GM19372 (cell line): Measurements from ENCODE around the gene FAM222B.
"Not testable (repeated sequence)": the region's sequence is repeated elsewhere in the genome, so short reads cannot be mapped to it uniquely, and the experiment has no call there.

Source experiments
- ATAC-seq: cut with Tn5 transposase; IDR thresholded peaks from one replicate; pipeline ENCODE4 v1.9.1; 2021; ENCODE audit warnings: mild to moderate bottlenecking, low read depth, moderate library complexity; ENCODE audit not compliant: unreplicated experiment

The FAM222B gene

DNA sequence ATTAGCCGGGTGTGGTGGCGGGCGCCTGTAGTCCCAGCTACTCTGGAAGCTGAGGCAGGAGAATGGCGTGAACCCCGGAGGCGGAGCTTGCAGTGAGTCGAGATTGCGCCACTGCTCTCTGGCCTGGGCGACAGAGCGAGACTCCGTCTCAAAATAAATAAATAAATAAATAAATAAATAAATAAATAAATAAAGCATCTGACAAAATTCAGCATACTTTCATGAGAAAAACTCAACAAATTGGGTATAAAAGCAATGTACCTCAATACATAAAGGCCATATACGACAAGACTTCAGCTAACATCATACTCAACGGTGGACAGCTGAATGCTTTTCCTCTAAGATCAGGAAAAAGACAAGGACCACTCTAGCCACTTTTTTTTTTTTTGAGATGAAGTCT is 63.0 kb downstream of the FAM222B start:
- ATAC-seq: not testable (repeated sequence)

DNA sequence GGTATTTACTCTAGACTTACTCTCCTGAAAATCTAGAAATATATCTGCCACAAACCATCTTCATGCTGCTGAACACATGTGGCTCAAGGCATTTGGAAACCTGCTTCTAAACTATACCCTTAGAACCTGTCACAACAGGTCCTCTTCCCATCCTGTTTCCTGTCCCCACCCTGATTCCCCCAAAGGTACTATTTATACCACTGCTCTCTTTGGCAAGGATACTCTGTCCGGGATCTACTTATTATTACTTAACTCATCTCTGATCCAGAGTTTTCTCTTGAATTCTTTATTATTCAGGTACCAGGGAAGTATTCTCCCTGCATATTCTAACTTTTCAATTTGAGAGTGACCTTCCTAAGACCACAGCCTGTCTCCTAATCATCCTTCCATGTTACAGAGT is 65.4 kb downstream of the FAM222B start:
- no peak for ATAC-seq

DNA sequence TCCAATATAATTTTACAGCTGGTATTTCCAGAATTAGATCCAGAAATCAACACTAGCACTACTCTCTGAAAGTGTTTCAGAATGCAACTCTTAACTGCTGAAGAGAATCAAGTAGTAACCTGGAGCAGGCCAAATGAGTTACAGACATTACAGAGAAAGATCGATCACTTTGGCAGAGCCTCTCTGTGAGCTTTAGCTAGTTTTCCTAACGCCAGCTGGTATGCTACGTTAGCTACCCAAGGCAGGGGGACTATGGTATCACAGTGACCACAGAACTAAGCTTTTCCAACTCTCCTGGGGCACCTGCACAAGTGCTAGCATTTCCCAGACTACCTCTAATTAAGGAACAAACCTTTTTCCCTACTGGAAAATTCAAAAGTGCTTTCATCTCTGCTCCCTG is 68.4 kb downstream of the FAM222B start:
- ATAC-seq: no peak

DNA sequence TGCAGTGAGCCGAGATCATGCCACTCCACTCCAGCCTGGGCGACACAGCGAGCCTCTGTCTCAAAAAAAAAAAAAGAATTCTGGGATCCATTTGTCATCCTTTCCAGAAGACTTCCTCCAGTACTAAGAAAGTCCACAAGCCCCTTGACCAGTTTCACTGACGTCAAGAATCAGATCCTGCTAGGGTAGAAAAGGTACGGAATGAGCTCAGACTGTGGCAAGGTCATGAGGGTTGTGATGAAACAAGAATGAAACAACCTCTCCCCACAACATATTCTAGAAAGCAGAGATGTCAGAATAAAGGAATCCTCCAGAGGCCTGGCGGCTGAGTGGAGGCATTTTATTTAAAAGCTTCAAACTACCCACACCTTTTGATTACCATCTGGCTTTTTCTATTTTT is 68.9 kb downstream of the FAM222B start:
- ATAC-seq: no peak

DNA sequence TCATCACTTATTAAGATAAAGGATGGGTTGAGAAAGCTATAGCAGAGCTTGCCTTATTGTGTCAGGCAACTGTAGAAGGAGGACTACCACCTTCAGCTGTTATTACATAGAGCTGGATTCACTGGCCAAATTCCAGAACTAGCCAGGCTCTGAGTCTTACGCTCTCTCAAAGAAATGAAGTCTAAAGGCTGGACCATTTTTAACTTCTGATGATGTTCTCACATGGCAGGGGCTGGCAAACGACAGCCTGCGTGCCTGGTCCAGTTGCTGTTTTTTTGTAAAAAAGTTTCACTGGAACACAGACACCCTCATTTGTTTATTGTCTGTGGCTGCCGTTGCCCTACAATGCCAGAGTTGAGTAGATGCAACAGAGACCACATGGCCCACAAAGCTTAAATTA is 77.6 kb downstream of the FAM222B start:
- no peak for ATAC-seq

DNA sequence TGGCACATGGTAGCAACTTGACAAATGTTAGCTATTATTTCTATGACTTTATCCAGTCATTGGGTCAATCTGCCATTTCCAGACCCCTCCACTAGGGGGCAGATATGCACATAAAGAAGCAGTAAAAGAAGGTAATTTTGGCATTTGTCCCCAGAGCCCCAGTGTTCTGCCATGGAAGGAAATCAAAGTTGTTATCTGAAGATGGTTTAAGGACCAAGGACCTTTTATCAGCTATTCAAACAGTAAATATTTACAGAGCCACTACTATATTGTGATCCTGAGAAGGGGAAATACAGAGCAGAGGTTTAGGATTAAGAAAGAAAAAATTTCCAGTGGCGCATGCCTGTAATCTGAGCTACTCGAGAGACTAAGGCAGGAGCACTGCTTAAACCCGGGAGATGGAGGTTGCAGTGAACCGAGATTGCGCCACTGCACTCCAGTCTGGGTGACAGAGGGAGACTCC is 78.8 kb downstream of the FAM222B start:
- no peak for ATAC-seq

DNA sequence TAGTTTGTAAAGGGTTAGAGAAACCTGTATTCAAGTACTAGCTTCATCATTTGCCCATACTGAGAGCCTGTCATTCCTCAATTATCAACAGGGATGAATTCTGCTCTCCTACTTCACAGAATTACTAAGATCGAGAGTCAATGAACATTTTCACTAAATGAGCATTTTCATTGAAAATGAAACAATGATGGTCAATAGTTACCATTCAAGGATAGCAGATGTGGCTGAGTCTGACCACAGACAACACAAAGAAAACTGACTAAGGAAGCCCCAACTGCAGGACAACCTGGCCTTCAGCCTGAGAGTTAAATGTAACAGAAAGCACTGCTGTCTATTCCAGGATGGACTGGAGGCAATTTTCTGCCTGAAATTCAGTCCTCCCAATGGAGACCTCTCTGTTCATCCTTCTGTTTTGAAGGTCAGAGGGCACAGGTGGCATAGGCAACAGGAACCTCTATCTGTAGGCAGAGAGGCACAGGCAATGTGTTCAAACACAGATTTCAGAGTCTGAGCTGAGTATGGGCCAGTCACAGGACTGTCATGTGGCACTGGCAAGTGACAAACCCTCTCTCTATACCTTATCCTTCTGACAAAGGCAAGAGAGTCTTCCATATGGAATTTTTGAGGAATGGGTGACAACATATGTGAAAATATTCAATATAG is 79.3 kb downstream of the FAM222B start:
- no peak for ATAC-seq

DNA sequence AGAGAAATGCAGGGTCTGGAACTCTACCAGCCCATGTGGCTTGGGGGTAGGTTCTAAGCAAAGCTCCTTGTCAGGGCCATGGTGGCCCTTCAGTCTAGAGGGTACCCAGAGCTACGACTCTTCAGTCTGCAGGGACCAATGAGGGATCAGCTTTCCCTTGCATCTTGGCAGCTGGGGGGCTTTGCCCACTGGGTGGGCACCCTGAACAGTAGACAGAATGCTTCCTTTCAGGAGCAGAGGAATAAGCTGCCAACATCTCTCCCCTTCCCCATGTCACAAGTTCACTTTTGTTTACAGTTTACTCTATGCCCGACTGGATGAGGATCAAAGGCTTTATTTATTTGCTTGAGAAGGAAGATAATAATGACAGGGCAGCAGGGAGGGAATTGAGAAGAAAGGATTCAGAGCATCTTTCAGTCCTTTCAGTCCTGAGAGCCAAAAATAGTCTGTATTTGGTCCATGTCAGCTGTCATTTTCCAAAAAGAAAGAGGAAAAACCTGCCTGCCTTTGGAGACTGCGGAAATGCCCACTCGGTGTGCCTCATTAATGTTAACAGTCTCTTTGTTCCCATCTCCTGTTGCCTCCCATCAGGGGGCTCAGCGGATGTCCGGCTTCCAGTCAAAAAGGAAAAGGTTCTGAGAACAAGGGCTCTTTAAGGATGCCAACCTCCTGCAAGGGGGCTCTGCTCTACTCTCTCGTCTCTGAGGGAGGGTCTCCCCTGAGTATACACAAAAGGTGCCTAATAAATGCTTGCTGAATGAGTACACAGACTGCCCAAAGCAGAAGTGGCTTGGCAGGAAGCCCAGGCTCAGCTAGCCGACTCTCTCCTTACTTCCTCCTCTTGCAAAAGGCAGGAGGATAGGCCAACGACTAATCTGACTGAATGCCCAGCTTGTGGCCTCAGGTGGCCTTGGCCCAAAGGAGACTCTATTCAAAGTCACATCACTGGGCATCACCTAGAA is 81.7 kb downstream of the FAM222B start:
- no peak for ATAC-seq

DNA sequence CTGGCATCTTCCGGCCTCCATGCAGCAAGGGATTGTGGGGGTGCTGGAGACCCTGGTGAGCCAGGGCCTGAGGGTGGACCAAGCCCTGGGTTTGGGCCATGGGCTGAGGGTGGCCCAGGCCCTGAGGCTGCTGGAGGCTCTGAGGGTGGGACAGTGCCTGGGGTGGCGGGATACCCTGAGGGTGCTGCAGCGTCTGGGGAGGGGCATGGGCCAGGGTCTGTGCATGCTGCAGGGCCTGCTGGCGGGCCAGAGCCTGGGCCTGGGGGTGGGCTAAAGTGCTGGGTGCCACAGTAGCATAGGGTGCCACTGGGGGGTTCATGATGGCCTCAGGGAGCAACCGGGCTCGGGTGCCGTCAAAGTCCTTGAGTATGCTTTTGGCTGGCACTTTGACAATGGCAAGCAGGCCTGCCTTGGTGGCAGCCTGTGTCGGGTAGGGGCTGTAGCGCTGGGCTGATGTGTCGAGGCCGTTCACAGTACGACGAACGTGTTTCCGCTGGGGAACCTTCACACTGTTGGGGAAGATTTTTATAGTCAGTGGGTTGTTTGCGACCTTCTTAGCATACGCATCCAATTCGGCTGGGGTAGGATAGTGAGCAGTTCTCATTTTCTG is 83.2 kb downstream of the FAM222B start:
- no peak for ATAC-seq

DNA sequence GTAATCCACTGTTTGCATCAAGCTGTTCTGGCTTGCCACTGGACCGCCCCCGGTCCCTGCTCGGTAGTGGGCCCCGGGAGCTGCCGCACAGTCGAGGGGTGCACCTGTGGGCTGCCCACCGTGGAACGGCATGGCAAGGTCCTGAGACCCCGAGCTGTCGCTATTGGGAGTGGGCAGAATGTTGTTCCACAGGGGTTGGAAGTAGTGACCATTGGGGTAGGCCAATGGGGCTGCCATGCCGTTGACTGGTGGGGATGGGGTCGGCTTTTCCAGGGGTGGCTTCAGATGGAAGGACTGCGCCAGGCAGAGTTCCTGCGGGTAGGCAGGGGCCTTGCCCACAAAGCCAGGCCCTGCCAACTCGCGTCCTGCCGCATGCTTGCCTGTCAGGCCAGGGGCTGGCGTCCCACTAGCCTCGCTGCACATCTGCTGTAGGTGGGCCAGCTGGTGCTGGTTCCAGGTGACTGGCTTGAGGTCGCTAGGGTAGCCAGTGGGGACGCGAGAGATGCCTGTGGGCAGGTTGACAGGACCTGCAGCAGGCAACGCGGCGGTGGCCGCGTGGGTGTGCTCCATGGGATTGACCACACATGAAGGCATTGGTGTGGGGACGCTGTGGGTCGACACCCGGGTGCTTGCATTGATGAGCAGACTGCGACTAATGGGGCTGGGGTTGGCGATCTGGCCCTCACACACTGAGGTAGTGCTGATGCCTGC is 84.0 kb downstream of the FAM222B start:
- ATAC-seq: no peak

DNA sequence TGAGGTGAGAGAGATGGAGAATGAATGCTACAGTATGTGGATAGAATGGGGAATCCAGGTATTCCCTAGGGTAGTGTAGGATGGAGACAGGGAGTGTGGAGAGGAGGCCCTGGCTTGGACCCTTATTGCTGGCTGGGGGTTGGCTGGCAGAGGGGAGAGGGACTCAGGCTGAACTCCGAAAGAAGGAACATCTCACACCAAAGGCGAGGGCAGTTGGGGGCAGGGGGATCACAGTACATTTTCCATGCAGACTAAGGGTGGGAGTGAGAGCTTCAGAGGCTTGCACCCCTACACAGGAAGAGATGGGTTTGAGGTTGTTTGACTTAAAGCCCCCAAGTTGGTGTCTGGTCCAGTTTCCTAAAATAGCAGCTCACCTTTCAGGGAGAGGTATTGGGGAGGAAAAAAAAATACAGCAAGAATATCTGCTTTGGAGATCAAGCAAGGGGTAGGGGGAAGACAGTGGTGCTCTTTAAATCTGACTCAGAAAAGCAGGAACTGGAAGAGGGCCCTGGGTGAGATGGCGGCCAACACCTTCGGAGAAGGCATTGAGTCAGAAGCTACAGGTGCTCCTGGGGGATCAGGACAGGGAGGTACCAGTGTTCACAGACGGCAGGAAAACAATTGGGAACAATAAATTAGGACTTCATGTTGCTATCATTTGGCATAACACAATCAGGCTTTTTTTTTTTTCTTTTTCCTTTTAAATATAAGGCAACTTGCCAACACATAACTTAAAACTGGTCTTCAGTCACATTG is 86.4 kb downstream of the FAM222B start:
- no peak for ATAC-seq

DNA sequence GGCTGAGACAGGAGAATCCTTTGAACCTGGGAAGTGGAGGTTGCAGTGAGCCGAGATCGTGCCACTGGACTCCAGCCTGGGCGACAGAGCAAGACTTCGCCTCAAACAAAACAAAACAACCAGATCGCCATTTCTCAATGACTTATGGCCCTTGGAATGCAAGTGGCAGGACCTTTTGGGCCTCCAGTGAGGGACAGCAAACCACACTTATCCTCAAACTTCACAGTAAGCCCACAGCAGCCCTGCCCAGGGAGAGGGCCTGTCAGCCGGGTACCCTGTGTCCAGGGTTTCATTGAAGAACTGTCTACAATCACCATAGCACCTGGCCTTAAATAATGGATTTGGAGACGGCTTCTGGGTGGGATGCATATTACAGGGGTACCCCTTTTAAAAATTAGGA is 87.1 kb downstream of the FAM222B start:
- ATAC-seq: no peak

DNA sequence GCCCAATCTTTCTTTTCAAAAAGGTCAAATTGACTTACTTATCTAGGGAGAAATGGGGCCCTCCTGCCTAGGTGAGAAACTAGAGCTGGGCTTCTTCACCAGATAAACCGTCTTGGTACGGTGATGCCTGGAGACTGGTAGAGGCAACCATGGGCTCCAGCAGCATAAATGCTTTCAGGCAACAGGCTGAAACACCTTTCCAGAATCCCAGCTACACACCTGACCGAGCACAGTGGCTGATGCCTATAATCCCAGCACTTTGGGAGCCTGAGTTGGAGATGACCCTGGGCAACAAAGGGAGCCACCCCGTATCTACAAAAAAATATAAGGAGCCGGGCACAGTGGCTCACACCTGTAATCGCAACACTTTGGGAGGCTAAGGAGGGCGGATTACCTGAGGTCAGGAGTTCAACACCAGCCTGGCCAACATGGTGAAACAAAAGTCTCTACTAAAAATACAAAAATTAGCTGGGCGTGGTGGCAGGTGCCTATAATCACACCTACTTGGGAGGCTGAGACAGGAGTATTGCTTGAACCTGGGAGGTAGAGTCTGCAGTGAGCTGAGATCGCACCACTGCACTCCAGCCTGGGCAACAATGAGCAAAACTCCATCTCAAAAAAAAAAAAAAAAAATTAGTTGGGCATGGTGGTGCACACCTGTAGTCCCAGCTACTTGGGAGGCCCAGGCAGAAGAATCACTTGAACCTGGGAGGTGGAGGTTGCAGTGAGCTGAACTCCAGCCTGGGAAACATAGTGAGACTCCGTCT is 90.8 kb downstream of the FAM222B start:
- ATAC-seq: no peak

DNA sequence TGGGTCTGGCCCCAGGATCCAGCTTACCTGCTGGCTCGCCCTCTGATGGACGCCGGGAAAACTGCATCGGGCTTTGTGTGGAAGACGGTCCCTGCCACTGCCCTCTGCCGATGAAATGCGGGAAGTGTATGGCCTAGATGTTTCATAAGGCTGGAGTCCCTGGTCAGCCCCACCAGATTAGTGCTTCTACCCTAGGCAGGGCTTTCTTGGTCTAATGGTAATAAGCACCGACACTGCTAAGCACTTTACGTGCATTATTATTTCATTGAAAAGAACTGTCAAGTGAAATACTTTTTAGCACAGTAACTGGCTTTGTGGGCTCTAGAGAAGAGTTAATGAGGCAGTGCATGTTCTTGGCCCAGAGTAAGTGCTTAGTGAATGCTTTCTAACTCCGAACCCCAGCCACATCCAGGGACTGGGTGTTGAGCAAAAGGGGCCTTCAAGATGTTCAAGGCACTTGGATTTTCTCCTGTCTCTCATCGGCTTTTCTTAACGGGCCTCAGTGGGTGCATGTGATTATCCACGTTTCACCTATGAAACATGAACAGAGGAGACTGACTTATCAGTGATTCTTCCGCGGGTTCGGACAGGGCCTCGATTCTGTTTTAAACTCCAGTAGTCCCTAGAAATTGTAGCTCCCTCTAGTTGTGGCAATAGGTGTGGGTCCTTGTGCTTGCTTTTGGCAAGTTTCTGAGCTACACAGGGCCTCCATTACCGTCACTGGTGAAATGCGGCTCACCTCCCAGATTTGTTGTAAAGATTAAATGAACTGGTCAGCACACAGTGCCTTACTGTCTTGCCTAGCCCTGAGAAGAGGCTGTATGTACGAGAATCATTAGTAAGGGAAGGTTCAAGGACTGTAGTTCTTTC is 92.2 kb downstream of the FAM222B start:
- peak; percentile 75 for ATAC-seq

DNA sequence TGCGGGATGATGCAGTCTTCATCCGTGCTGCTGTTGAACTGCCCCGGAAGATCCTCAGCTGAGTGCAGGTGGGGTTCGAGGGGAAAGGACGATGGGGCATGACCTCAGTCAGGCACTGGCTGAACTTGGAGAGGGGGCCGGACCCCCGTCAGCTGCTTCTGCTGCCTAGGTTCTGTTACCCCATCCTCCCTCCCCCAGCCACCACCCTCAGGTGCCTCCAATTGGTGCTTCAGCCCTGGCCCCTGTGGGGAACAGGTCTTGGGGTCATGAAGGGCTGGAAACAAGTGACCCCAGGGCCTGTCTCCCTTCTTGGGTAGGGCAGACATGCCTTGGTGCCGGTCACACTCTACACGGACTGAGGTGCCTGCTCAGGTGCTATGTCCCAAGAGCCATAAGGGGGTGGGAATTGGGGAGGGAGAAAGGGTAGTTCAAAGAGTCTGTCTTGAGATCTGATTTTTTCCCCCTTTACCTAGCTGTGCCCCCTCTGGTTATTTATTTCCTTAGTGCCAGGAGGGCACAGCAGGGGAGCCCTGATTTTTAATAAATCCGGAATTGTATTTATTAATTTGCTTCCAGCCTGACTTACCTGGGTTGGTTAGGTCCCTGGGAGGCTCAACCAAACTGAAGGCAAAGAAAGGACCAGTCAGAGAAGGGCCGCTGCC is 92.9 kb downstream of the FAM222B start:
- no peak for ATAC-seq

DNA sequence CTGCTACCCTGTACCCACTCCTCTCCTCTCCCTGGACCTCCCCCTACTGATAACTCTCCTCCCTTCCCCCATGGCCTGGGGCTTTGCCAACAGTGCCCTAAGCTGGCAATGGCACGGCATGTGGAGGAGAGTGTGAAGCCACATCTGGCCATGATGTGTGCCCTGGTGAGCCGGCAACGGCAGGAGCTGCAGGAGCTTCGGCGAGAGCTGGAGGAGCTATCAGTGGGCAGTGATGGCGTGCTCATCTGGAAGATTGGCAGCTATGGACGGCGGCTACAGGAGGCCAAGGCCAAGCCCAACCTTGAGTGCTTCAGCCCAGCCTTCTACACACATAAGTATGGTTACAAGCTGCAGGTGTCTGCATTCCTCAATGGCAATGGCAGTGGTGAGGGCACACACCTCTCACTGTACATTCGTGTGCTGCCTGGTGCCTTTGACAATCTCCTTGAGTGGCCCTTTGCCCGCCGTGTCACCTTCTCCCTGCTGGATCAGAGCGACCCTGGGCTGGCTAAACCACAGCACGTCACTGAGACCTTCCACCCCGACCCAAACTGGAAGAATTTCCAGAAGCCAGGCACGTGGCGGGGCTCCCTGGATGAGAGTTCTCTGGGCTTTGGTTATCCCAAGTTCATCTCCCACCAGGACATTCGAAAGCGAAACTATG is 93.6 kb downstream of the FAM222B start:
- ATAC-seq: no peak
